Natural killer cell treated with Interleukin-12 subunit alpha and Interleukin-12 subunit beta and Interleukin-15 and Interleukin-18, amount 100 ng/mL, for 72 hours (primary cell): Measurements from ENCODE around the gene ATP10D. TPM values are rescaled to one million over a fixed set of nuclear protein-coding genes. Genes with fewer than 3 reads are reported as not detected.

Experiments used
- total RNA-seq, 2 donors: library from RNA; stranded (reverse); gene quantifications; one replicate each; pipeline ENCODE4 v1.2.3, GENCODE V29; 2022

The ATP10D gene
- total RNA-seq, 2 donors from 2014 or later = 9.9 to 36.7 TPM

Other genes with a start within 250 kb of the ATP10D start
- 10 to 100 TPM; 13.7 to 23.3 TPM for gene COMMD8, start 21.6 kb upstream of the ATP10D start, total RNA-seq